ENCODE results near the gene NIPSNAP2. TPM values are rescaled to one million over a fixed set of nuclear protein-coding genes. Genes with fewer than 3 reads are reported as not detected.
"Not testable (repeated sequence)": the region's sequence is repeated elsewhere in the genome, so short reads cannot be mapped to it uniquely, and the experiment has no call there.

Gene NIPSNAP2
- total RNA-seq, 1 experiment from 2014 or later: 127 TPM

- peak; percentile 58 for DNase-seq (ENCODE audit: low spot score)
These were observed 82.5 kb downstream of the NIPSNAP2 start for GRCh38 chr7:56046721-56047445.

GRCh38 chr7:56047446-56048116 lies 83.2 kb downstream of the NIPSNAP2 start:
- DNase-seq (ENCODE audit: low spot score): not testable (repeated sequence)

GRCh38 chr7:56048245-56048644 lies 83.9 kb downstream of the NIPSNAP2 start:
- no peak for DNase-seq (ENCODE audit: low spot score)

- peak; percentile 45 for DNase-seq (ENCODE audit: low spot score)
These were observed 84.4 kb downstream of the NIPSNAP2 start for GRCh38 chr7:56048763-56049162.

Other genes with a start within 250 kb of the NIPSNAP2 start
- not detected in 2 replicates for gene SEPTIN14, start 101.8 kb upstream of the NIPSNAP2 start, total RNA-seq (2014; rRNA removed; shearing (Covaris generic))
- 1.6 and 5.9 TPM in 2 replicates for gene ZNF713, start 77.1 kb upstream of the NIPSNAP2 start, total RNA-seq (2014; rRNA removed; shearing (Covaris generic))
- 28.9 and 36.2 TPM in 2 replicates for gene MRPS17, start 12.7 kb upstream of the NIPSNAP2 start, total RNA-seq (2014; rRNA removed; shearing (Covaris generic))
- 178 and 207 TPM in 2 replicates for gene PSPH, start 86.9 kb downstream of the NIPSNAP2 start, total RNA-seq (2014; rRNA removed; shearing (Covaris generic))
- 598 and 709 TPM in 2 replicates for gene CCT6A, start 87.2 kb downstream of the NIPSNAP2 start, total RNA-seq (2014; rRNA removed; shearing (Covaris generic))
- 206 and 255 TPM in 2 replicates for gene SUMF2, start 99.7 kb downstream of the NIPSNAP2 start, total RNA-seq (2014; rRNA removed; shearing (Covaris generic))
- gene PHKG1, start 128.4 kb downstream of the NIPSNAP2 start, total RNA-seq (2014; rRNA removed; shearing (Covaris generic)): 0.17 TPM in 1 of 2 replicates, not detected in the other
- 1,524 and 1,705 TPM in 2 replicates for gene CHCHD2, start 141.9 kb downstream of the NIPSNAP2 start, total RNA-seq (2014; rRNA removed; shearing (Covaris generic))
- gene NUPR2, start 151.8 kb downstream of the NIPSNAP2 start, total RNA-seq (2014; rRNA removed; shearing (Covaris generic)): not detected in 2 replicates

All from H4 (cell line).